Measurements from ENCODE around the gene SYCE1L. TPM values are rescaled to one million over a fixed set of nuclear protein-coding genes. Genes with fewer than 3 reads are reported as not detected.
"Not testable (repeated sequence)": the region's sequence is repeated elsewhere in the genome, so short reads cannot be mapped to it uniquely, and the experiment has no call there.

Gene SYCE1L, protein sequence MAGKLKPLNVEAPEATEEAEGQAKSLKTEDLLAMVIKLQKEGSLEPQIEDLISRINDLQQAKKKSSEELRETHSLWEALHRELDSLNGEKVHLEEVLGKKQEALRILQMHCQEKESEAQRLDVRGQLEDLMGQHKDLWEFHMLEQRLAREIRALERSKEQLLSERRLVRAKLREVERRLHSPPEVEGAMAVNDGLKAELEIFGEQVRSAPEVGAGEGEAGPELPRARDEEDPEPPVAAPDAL
- total RNA-seq, result 1 to 10 TPM in 2 of 6 donors, not detected in 4; 4.3 to 5.8 TPM

DNA sequence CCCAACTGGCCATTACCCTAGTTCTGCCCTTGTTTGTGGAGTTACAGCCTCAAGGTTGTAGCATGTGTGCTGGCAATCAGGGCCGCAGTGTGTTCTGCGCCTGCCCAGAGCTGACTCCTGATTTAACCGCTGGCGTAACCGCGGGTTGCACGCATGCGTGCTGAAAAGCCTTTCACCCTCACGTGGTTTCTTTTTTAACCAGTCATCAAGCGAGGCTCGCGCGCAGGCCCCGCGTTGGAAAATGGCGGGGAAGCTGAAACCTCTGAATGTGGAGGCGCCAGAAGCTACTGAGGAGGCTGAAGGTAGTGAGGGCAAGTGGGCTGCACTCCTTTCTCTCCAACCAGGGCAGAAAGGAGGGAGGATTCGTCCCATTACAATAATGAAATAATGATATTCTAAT is at the start of gene SYCE1L:
Gene SYCE1L (plus strand): TSS at position 198 of the 400 bp plus-strand sequence. CDS start 44 bp downstream, at position 242.
- no peak within 1 kb of the TSS for H3K4me3 ChIP-seq
- ATAC-seq (ENCODE audit: low FRiP score in 2 of 2), result no peak
- peak in 1 of 2 donors; percentile 64 for DNase-seq
- H3K36me3 ChIP-seq, result peaks cover 29 to 61% (median 51%) of the 10 kb centered on the region in 4 donors
- no peaks in the 10 kb centered on the region for H3K27me3 ChIP-seq
- TF ChIP-seq EP300 (IDR thresholded peaks at IDR 0.05), result no peak
- no peak for TF ChIP-seq POLR2A (IDR thresholded peaks at IDR 0.05)
- TF ChIP-seq POLR2AphosphoS5 (IDR thresholded peaks at IDR 0.05), result no peak
- TF ChIP-seq CTCF (IDR thresholded peaks at IDR 0.05), result no peak
- H3K27ac ChIP-seq, result no peak within 1 kb of the TSS
- WGBS, 2 donors, result 93 to 94% methylated on average over 18 of the region's 18 CpGs
- no peaks in the 10 kb centered on the region for H3K9me3 ChIP-seq
- H3K4me1 ChIP-seq, result peaks cover 0 to 1% (median 0%) of the 10 kb centered on the region in 4 donors

GRCh38 chr16:77157346-77158058 is 41.7 kb upstream of the SYCE1L start:
- no peak for TF ChIP-seq POLR2A (IDR thresholded peaks at IDR 0.05)
- Histone ChIP-seq H3K36me3 (no peaks in the 10 kb centered on the region), H3K27ac (no peak overlapping the region), H3K4me3 (no peak overlapping the region), H3K9me3 (no peaks in the 10 kb centered on the region), H3K27me3 (no peaks in the 10 kb centered on the region), H3K4me1 (peaks cover 0 to 4% (median 0%) of the 10 kb centered on the region in 4 donors)
- WGBS, 2 donors, result 56 to 58% methylated on average over 3 of the region's 3 CpGs
- no peak for DNase-seq
- peak; percentile 40 to 89 for ATAC-seq (ENCODE audit: low FRiP score in 2 of 2)

GRCh38 chr16:77158293-77158692 is 40.9 kb upstream of the SYCE1L start:
- Histone ChIP-seq H3K27me3 (no peaks in the 10 kb centered on the region), H3K27ac (no peak overlapping the region)
- 91 to 94% methylated on average over 6 of the region's 6 CpGs for WGBS, 2 donors

DNA sequence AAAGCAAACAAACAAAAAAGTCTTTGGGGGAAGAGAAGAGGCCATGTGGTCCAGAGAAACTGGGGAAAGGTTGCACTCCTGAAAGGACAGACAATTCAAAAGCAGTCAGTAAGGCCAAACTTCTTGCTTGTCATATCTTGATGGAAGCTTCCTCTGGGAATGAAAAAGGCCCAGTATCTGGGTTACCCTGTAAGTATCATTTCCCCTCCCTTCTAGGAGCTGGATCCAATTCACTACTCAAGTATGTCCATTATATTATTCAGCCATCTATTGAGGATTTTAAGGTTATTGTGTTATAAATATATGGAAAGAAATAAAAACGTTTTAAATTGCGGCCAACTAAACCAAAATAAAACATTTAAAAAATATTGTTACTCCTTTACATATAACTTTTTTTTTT is 34.2 kb upstream of the SYCE1L start:
- 90 to 91% methylated on average over 2 of the region's 2 CpGs for WGBS, 2 donors
- H3K27ac ChIP-seq, result no peak overlapping the region
- H3K4me1 ChIP-seq, result peaks cover 0 to 1% (median 0%) of the 10 kb centered on the region in 4 donors
- H3K9me3 ChIP-seq, result no peaks in the 10 kb centered on the region
- DNase-seq (no peak), ATAC-seq (ENCODE audit: low FRiP score in 2 of 2) (peak in 1 of 2 donors; percentile 32)
- H3K4me3 ChIP-seq, result no peak overlapping the region
- H3K36me3 ChIP-seq, result no peaks in the 10 kb centered on the region
- TF ChIP-seq POLR2A (IDR thresholded peaks at IDR 0.05) (no peak), EP300 (IDR thresholded peaks at IDR 0.05) (no peak), CTCF (IDR thresholded peaks at IDR 0.05) (no peak), POLR2AphosphoS5 (IDR thresholded peaks at IDR 0.05) (no peak)
- H3K27me3 ChIP-seq, result no peaks in the 10 kb centered on the region

More at GRCh38 chr16:77158293-77158692, 40.9 kb upstream of the SYCE1L start:
- TF ChIP-seq POLR2A (IDR thresholded peaks at IDR 0.05), result no peak
- TF ChIP-seq CTCF (IDR thresholded peaks at IDR 0.05), result no peak
- TF ChIP-seq POLR2AphosphoS5 (IDR thresholded peaks at IDR 0.05), result no peak
- ATAC-seq (ENCODE audit: low FRiP score in 2 of 2) (peak in 1 of 2 donors; percentile 79), DNase-seq (no peak)
- no peaks in the 10 kb centered on the region for H3K36me3 ChIP-seq
- H3K9me3 ChIP-seq, result no peaks in the 10 kb centered on the region
- H3K4me1 ChIP-seq, result peaks cover 0 to 4% (median 0%) of the 10 kb centered on the region in 4 donors
- H3K4me3 ChIP-seq, result no peak overlapping the region

- ATAC-seq (ENCODE audit: low FRiP score in 2 of 2), result peak in 1 of 2 donors; percentile 26
- not testable (repeated sequence) for H3K4me1 ChIP-seq, H3K9me3 ChIP-seq, H3K27ac ChIP-seq, H3K36me3 ChIP-seq, DNase-seq, H3K27me3 ChIP-seq, H3K4me3 ChIP-seq
- WGBS, 2 donors, result 86% methylated on average over 9 of the region's 9 CpGs
Observed at GRCh38 chr16:77165536-77166236, 33.5 kb upstream of the SYCE1L start.
